ENCODE results near the gene TXNRD2. TPM values are rescaled to one million over a fixed set of nuclear protein-coding genes. Genes with fewer than 3 reads are reported as not detected.
"Not testable (repeated sequence)": the region's sequence is repeated elsewhere in the genome, so short reads cannot be mapped to it uniquely, and the experiment has no call there.

Gene TXNRD2
- total RNA-seq, 1 donor from 2014 or later, result 33.3 TPM

DNA sequence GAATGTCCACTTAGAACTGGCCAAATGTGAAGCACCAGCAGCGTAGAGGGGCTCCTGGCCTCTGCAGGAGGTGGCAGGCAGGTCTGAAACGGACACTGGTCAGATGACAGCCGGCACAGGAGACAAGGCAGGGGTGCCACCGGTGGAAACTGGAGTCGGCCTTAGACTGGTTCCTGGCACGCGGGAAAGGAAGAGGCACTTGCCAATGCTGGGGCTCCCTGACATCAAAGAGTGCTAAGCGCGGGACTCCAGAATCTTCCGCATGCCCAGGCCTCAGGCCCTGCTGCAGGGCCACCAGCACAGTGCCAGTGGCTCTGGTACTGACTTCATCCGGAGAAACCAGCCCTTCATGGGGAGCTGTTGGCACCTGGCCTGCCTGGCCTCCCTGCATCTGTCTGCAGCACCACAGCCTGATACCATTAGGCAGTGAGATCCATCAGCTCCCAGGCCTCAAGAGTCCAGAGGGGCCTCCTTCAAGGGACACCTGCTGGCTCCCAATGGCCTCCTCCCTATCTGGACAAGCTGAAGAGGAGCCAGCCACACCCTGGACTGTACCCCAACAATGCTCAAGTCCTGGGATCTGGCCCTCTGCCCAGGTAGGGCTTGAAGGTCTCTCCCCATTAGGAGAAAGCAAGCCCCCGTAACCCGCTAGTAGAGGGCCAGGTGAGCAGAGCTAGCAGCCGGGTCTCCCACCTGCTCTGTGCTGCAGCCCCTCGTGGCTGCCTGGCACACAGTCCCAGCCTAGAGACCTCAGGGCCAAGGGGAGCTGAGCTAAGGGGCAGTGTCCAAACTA is 57.3 kb downstream of the TXNRD2 start:
- peak; percentile 71 for DNase-seq (ENCODE audit: low spot score)
- intact Hi-C loops (cut with DNase I), result no loop called here

DNA sequence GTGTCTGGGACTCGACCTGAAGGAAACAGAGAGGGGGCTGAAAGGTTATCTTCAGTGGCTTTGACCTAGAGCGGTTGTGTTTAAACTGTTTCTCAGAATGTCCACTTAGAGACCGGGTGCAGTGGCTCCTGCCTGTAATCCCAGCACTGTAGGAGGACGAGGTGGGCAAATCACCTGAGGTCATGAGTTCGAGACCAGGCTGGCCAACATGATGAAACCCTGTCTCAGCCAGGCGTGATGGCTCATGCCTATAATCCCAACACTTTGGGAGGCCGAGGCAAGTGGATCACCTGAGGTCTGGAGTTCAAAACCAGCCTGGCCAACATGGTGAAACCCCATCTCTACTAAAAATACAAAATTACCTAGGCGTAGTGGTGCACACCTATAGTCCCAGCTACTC is 58.2 kb downstream of the TXNRD2 start:
- DNase-seq (ENCODE audit: low spot score); intact Hi-C loops (cut with DNase I): not testable (repeated sequence)

DNA sequence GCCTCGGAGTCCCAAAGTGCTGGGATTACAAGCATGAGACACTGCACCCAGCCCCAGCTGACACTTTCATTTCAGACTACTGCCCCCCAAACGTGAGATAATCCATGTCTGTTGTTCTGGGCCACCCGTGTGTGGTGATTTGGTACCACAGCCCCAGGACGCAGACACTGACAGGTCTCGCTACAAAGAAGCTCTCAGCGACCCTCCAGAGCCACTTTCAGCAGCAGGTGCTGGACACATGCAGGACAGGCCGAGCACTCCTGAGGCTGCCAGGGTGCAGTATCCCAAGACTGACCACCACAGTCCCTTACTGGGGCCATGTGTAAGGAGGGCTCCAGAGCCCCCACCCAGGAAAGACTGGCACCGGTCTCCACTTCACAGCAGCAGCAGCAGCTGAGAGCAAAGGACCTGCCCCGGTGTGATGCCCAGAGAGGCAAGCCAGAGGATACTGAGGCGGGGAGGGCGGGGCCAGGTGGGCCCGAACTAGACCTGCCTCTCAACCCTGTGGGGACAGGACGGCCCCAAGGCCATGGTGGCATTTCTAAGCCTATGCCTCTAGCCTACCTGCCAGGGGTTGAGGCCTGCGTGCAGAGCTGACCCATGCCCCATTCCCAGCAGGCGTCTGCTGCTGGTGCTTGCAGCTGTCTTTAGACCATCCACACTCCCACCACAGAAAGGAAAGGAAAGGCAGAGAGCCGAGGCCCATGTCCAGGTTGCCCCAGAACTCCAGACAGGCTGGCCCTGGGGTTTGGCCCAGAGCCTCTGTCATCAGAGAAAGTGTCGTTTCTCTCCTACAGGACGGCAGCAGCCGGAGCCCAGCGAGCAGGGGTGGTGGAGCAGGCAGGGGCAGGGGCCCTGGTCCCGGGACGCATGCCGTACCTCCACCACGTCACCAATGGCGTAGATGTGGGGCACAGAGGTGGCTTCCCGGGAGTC is 58.9 kb downstream of the TXNRD2 start:
- intact Hi-C loops (cut with DNase I), result no loop called here
- DNase-seq (ENCODE audit: low spot score), result peak; percentile 56

DNA sequence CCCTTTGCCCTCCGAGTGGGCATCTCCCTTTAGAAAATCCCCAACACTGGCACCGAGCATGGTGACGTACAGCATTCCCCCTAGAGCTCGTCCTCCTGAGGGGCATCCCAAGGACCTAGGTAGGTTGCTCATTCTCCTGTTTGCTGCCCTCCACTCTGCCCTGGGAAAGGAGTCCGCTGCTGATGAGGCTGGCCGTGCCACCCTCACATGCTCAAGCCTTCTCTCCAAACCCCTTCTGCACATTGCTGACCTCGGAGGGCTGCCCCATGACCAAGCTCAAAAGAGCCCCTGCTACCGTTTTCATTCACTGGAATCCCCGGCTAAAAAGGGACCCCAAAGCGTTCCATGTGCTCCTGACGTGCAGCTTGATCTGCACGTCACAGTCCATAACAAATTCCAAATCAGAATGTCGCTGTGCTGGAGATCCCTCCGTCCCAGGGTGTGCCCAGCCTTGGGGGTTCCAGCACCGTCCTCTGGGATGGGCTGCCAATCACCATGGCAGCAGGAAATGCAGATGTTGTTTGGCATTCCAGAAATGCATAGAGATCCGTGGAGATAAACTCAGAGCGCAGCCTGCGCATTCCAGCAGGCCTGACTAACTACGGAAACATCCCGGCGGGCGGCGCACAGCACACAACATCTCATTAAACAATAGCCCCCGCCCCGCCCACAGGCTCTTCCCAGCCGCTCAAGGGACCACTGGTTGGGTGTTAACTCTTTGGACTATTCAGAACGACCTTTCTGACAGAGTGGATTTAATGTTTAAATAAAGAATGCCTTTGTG is 60.6 kb downstream of the TXNRD2 start:
- DNase-seq (ENCODE audit: low spot score), result peak; percentile 72
- intact Hi-C loops (cut with DNase I), result no loop called here

- peak; percentile 67 for DNase-seq (ENCODE audit: low spot score)
- intact Hi-C loops (cut with DNase I), result no loop called here
These were observed 61.4 kb downstream of the TXNRD2 start for GRCh38 chr22:19879992-19880785.

DNA sequence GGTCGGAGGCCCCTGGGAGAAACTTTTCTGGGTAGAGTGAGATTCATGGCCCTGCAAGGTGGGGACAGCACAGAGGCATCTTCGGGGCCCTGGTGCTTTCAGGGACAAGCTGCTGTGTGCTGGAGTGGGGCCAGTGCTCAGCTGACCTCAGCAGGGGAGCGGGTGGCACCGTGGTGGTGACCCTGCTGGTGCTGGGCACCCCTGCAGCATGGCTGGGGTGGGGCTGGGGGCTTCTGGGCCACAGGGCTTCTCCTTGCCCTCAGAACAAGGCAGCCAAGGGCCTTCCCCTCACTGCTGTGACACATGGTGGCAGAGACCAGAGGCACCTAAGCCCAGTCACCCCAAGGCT is 62.0 kb downstream of the TXNRD2 start:
- intact Hi-C loops (cut with DNase I), result no loop called here
- no peak for DNase-seq (ENCODE audit: low spot score)

GRCh38 chr22:19879246-19879570 is 62.4 kb downstream of the TXNRD2 start:
- DNase-seq (ENCODE audit: low spot score), result peak; percentile 66
- intact Hi-C loops (cut with DNase I), result no loop called here

- DNase-seq (ENCODE audit: low spot score), result peak; percentile 66
These were observed 63.0 kb downstream of the TXNRD2 start for GRCh38 chr22:19878461-19879245.

GRCh38 chr22:19877626-19878339 is 63.8 kb downstream of the TXNRD2 start:
- DNase-seq (ENCODE audit: low spot score), result peak; percentile 67
- intact Hi-C loops (cut with DNase I), result no loop called here

More at GRCh38 chr22:19878461-19879245, 63.0 kb downstream of the TXNRD2 start:
- intact Hi-C loops (cut with DNase I), result no loop called here

- DNase-seq (ENCODE audit: low spot score), result peak; percentile 62
- intact Hi-C loops (cut with DNase I), result no loop called here
These were observed 64.5 kb downstream of the TXNRD2 start for GRCh38 chr22:19876941-19877625.

DNA sequence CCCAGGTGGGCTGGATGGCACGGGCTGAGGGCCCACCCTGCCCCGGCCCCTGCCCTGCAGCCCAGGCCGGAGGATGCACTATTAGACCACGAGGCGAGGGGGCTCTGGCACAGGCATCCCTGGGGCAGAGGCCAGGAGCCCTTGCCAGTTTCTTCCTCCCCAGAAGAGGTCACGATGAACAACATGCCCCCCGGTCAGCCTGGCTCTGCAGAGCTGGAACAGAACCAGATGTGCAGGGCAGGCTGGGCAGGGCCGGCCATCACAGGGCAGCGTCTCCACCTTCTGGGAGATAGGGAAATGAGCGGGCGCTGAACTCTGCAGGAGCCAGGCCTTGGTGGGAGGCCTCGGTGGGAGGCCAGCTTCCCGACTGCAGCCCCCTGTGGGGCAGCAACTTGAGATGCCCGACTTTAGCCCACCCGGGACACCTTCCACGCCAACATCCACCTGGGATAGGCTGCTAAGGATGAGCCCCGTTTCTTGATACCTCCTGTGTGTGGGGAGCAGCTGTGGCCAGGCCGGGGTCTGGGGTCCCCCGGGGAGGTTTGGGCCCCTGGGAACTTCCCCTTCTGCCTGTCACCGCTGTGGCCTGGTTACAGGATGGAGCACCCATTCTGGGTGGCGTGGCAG is 65.2 kb downstream of the TXNRD2 start:
- intact Hi-C loops (cut with DNase I), result no loop called here
- DNase-seq (ENCODE audit: low spot score), result peak; percentile 67

DNA sequence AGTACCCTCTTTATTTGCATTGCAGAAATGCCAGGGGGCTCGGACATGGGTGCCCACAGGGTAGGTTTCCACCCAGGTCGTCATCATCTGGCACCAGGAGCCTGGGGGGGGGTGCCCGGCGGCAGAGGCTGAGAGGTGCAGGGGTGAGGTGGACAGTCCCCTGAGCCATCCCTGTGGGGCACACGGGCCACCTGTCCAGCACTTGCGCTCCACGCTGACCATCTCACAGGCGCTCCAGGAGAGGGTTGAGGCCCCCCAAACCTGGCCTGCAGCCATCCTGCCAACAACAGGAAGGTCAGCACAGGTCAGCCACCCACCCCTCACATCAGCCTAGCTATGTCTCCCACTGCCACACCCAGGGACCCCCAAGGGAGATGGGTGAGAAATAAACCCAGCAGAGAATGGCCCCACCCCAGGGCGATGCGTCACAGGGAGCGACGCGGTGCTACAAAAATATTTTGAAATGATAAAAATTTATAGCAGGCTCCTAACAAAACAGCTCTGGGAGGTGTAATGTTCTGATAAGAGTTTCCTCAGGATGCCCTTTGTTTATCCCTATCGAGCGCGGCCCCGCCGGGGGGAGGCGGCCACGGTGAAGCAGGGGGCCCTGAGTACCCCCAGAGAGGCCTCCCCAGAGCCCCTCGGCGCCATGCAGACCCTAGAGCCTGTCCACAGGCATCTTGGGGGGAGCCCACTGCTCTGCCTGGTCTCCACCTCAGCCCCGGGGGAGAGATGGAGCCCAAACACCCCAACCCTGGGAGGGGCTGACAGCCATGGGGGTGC is 65.9 kb downstream of the TXNRD2 start:
- peak; percentile 67 for DNase-seq (ENCODE audit: low spot score)
- intact Hi-C loops (cut with DNase I), result no loop called here

DNA sequence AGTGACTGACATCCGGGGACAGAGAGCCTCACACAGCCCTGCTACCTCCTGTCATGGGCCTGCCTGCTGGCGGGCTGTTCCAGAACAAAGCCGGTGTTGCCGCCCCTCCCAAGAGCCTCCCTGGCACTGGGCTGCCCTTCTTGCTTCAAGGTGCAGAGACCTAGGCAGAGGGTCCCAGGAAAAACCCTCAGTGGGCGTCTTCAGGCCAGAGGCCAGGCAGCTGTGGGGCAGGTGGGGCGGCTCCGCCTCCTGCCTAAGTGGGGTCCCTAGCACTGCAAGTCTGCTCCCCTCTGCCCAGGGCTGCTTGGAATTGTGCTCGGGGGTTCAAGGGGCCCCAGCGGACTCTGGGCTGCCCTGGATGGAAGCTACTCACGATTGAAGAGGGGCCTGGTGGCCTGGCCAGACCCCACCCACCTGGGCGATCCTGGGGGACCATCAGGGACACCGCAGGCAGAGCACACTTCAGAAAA is 66.5 kb downstream of the TXNRD2 start:
- DNase-seq (ENCODE audit: low spot score), result peak; percentile 70
- intact Hi-C loops (cut with DNase I), result no loop called here

GRCh38 chr22:19874307-19875060 is 67.1 kb downstream of the TXNRD2 start:
- DNase-seq (ENCODE audit: low spot score), result peak; percentile 79

GRCh38 chr22:19873960-19874306 is 67.7 kb downstream of the TXNRD2 start:
- DNase-seq (ENCODE audit: low spot score), result peak; percentile 69
- intact Hi-C loops (cut with DNase I), result no loop called here

More at GRCh38 chr22:19874307-19875060, 67.1 kb downstream of the TXNRD2 start:
- intact Hi-C loops (cut with DNase I), result no loop called here

Data from cardiac septum (tissue), 1 donor.